ENCODE measurements around the gene SAYSD1.
A peak's percentile ranks its signal among the peaks of the same experiment; 100 is the strongest.

Gene SAYSD1

DNA sequence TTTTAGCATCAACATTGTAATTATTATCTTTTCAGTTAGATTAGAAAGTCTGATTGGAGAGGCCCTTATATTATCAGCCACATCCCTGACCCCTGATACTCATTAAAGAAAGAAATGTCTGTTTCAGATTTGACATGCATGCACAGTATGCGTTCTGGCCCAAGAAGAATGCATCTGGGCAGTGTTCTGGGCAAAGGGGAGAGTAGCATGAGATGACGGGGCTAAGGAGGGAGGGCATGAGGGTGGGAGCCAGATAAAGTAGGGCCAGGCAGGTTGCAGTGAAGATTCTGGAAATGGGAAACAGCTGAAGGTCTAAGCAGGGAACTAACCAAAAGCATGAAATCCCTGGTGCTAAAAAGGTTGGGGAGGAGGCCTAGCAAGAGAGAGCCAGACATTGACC is 7.3 kb downstream of the SAYSD1 start:
- no peak for DNase-seq

DNA sequence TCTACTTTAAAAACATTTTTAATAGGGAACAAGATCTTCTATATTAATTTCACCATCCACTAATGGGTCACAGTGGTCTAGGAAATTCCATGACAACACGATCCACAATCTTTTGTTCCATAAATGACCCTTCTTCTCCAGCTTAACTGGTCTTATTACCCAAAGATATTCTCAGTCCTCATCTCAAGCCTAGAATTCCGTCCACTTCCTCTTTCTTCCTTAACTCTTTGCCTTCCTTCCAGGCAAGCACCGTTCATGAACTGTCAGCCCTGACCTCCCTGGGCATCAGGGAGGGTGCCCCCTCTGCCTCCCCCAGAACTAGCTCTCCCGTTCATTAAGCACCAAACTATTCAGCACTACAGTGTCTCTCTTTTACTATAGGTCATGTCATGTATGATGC is 8.0 kb downstream of the SAYSD1 start:
- DNase-seq = no peak

DNA sequence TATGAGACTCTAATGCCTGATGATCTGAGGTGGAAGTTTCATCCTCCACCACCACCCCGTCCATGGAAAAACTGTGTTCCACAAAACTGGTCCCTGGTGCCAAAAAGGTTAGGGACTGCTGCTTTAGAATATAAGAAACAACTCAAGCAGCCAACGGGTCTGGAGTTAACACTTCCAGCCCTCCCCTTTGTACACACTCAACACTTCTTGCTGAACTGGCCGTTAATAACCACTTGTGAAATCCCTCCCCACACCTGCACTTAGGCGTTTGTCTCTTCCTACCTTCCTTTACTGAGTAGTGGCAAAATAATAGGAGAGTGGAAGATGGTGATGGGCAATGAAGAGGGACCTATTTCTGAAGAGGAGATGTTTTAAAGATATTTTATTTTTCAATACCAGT is 10.5 kb downstream of the SAYSD1 start:
- DNase-seq = no peak

DNA sequence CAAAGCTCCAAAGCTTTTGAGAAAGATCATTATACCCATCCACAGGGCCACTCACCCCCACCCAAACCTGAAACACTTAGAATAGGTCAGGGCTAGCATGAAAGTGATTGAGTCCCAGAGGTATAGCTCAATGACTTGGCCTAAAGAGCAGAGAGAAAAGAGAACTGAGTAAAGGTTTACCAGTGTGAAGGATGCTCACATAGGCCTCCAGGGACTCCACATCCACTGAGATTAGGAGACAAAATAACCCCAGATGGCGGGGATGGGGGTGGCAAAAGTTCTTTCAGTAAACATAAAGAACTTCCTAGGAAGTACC is 12.2 kb downstream of the SAYSD1 start:
- no peak for DNase-seq

DNA sequence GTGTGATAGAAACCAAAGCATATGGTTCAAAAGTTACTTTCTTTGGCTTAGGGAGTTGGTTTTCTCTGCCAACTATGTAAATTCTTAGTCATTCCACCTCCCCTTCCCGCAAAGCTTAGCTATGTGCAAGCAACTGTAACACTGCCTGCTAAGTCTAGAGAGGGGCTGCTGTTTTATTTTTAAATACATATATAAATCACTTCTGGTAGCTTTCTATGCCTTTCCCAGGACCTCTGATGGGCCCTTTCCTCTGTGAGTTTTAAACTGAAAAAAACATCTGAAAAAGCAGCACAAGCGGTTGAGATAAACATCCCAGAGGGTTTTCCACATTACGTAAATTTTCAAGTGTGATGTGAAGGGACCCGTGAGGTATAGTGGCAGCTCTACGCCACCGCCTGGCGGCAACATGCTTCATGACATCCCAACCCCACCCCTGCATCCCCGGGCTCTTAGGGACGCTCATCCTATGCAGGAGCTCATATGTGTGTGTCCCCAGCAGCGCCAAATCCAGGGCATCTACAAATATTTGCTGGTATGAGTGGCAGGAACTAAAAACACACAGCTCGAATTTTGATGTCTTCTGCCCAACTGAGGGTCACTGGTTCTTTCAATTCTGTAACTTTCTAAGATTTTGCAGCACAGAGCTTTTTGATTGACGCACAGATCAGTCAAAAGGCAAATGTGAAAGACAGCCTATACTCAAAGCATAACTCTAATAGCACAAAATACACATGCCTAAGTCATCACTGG is 12.7 kb downstream of the SAYSD1 start:
- DNase-seq = peak; percentile 37

DNA sequence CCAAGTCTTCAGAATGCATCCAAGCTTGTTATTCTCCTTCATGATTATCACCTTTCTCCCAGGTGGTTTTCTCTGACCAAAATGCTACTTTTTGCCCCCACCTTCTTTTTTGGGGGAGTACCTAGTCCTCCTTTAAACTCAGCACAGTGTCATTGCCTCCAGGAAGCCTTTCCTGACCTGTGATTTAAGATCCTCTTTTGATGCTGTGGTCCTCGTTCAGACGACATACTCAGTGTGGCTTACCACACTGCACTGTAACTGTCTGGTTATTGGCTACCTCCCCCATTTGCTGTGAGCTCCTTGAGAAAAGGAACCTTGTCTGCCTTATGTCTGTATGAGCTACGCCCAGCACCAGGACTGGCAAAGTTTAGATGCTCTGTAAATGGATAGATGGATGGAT is 14.6 kb downstream of the SAYSD1 start:
- no peak for DNase-seq

DNA sequence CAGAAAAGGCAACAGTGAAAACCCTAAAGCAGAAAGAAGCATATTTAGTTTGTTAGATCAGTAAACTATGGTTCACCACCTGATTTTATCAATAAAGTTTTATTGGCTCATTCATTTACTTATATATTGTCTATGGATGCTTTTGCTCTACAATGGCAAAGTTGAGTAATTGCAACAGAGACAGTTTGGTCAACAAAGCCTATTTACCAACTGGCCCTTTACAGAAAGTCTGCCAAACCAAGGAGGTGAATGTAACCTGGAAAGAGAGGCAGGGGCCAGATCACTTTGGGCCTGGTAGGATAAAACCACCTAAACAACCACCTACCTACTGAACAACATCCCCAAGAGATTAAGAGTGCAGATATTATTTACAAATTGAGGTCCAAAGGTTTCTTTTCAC is 19.4 kb downstream of the SAYSD1 start:
- no peak for DNase-seq

DNA sequence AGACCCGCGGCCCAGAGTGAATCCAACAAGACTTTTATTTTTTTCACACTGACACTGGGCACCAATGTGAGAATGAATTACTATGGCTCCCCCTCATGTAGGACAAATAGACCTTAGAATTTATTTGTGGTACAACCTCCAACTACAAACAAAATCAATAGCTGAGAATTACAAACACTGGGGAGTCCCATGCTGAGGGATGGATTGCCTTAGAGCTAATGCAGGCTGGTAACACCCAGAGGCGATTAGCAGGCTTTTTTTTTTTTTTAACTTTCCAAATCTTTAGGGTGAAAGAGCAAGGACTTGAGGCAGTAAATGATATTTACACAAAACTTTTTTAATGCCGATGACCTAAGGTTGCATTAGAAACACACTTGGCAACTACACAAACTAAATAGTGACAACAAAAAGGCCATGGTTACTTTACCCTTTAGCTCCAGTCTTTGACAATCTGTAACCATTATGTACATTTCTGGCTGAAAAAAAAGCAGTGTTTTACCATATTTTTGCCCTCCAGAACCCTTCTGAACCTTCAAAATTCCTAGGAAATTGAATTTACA is 21.8 kb downstream of the SAYSD1 start:
- no peak for DNase-seq

DNA sequence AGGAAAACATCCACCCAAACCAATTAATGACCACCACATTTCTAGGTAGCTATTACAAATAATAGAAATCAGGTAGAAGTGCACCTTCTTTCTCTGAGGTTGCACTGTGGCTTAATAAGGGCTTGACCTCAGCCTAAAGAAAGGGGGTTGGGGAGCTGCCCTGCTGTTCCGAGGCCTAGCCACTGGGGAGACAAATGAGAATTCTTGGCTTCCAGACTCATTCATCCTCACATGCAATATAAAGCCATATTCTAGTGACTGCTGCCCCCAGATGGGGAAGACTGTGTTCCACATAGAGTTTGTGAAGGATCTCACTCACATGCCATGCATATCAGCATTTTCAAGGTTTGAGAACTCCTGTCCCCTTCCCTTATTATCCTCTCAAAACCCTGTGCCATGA is 22.9 kb downstream of the SAYSD1 start:
- no peak for DNase-seq

DNA sequence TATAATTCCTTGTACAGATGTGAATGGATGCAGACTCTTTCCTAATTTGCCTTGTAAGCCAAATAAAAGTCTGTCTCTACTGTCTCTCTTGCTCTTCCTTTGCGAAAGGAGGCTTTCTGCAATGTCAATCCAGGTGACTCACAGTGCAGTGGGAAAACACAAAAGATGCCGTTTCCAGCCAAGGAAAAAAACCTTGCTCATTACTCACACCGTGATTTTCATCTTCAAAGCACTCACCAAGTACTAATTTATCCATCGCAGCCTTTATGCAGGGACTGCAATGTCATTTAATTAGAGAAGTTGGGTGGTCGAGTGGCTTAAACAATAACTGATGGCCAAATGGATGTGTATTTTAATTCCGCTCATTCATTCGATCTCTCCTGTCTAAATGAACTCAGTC is 23.8 kb downstream of the SAYSD1 start:
- no peak for DNase-seq

DNA sequence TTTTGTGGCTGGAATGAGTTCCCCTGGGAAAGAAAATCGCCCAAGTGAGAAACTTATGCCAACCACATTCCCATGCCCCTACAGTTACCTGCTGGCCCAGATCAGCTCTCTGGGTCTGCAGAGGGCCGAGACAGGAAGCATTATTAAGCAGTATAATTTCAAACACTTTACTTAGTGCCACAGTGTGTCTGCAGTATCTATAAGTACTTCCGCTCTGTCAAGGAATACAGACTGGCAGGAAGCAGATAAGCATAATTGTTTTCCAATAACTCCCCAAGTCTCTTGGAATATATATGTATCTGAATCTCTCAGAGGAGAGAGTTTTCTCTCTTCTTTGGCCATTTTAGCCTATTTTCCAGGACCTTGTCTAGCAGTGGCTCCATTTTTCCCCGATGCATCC is 24.9 kb downstream of the SAYSD1 start:
- no peak for DNase-seq

DNA sequence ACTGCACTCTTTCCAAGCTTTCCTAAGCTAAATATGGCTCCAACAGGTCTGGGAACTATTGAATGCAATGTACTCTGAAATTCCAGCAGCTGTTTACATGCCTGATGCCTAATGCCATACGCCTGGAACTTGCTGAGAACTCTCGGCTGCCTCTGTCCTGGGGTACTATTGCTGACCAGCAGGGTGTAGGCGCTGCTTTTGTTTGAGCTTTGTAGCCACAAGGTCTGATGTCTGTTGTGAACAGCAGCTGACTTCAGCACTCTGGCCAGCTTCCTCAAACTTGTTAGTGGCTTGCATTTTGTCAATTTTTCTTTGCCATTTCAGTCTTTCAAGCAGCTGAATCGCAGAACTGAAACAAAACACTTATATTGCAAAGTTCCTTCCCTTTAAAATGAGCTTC is 26.7 kb downstream of the SAYSD1 start:
- peak; percentile 25 for DNase-seq

DNA sequence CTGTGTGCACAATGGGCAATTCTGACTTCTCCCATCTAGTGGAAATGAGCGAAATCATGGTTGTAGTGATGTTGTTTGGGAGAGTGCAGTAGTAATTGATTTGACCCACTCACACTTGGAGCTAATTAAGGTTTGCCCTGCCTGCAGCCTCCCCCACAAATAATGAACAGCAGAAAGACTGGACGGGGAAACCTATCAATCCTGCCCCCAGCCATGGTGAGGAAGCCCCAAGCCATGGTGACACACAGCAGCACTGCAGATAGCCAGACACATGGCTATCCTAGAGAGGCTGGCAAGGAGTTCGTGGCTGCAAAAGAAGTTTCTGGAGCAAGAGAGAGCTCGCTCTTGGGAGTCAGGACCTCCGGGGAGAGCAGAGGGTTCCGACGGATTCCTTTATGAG is 27.8 kb downstream of the SAYSD1 start:
- DNase-seq = no peak

DNA sequence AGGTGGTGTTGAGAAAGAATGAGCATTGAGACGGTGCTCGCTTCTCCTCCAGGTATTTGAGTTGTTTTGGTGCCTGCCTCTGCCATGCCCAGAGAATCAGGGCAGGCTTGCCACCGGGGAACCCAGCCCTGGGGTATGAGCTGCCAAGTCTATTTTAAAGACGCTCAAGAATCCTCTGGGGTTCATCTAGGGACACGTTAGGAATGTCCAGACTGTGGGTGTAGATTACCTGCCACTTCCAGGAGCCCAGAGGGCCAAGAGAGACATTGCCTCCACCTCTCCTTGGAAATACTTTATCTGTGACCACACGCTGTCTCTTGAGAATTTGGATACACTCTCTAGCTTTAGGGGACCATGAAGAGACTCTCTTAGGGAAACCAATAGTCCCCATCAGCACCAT is 28.3 kb downstream of the SAYSD1 start:
- DNase-seq = no peak

DNA sequence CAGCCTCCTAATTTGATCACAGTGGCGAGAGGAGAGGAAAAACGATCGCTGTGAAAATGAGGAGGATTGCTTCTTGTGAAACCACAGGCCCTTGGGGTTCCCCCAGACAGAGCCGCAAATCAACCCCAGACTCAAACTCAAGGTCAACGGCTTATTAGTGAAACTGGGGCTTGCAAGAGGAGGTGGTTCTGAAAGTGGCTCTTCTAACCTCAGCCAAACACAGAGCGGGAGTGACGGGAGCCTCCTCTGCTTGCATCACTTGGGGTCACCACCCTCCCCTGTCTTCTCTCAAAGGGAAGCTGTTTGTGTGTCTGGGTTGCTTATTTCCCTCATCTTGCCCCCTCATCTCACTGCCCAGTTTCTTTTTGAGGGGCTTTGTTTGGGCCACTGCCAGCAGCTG is 28.7 kb downstream of the SAYSD1 start:
- no peak for DNase-seq

DNA sequence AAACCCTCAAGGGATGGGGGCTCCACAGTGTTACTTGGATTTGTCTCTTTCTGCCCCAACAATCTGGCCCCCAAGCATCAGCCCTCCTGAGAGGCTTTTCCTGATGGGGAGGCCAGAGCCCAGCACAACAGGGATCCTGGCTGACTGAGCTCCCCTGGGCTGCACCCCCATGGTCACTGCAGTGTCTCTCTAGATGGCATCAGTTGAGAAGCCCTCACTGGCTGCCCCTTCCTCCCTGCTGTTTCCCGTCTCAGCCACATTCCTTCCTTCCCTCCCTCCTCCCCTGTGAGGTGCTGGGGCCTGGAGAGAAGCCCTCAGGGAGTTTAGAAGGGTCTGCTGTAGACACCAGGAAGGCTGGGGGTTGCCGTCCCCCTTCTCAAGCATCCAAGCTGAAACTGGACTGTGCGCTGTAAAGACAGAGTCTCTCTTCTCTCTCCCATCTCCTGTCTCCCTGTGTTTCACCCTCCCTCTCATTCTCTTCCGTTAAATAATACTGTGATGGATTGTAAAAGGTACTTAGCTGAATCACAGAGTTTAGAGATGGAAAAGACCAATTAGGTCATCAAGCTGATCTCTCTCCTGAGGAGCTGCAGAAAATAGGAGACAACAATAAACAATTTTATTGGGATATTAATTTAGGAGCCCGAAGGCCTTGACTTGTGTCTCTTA is 29.7 kb downstream of the SAYSD1 start:
- no peak for DNase-seq

DNA sequence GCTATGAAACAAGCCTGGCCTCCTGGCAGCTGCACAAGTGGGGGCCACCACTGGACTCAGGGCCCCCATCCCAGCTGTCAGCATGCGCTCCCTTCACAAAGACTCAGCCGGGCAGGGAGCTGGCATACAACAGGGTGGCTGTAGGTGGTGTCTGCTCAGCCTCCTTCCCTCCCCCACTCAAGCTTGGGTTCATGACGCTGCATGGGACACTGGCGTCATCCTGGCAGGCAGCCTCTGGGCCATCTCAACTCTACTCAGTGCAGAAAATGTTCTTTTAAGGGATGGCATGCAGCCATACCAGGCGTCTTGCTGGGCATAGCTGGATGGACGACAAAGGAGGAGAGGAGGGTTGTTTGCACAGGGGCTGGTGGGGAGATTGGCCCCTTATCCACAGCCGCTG is 30.5 kb downstream of the SAYSD1 start:
- DNase-seq = no peak

DNA sequence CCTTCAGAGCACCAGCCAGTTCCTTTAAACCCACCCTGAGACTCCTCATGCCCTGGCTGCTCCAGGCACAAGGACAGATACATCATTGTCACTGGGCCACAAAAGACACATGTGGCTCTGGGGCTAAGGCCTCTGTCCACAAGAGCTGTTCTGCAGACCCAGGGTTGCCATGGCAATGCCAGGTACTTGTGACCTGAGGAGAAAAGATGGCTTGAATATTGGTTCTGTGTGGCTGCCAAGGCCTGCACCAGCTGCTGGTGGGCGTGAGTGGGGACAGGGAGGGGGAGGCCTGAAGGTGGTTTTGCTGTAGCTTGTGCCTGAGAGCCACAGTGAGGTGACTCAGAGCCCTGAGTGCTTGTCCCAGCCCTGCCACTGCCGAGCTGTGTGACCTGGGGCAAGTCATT is 31.8 kb downstream of the SAYSD1 start:
- no peak for DNase-seq

DNA sequence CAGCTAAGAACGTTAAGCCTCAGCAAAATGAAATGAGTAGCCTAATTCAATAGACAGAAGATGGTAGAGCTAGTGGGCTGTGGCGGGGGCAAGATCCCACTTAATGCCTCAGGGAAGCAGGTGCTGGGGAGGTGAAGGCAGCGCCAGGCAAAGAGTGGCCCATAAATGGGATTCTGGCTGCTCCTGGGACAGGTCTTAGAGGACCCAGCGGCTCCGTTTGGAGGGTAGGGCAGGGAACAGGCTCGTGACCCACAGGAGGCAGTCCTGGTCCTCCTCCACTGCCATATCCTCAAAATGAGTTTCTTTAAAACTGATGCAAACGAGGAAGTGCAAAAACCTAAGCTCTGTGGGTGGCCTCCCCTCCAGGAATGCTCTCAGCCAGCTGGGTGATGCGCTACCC is 32.7 kb downstream of the SAYSD1 start:
- DNase-seq = no peak

DNA sequence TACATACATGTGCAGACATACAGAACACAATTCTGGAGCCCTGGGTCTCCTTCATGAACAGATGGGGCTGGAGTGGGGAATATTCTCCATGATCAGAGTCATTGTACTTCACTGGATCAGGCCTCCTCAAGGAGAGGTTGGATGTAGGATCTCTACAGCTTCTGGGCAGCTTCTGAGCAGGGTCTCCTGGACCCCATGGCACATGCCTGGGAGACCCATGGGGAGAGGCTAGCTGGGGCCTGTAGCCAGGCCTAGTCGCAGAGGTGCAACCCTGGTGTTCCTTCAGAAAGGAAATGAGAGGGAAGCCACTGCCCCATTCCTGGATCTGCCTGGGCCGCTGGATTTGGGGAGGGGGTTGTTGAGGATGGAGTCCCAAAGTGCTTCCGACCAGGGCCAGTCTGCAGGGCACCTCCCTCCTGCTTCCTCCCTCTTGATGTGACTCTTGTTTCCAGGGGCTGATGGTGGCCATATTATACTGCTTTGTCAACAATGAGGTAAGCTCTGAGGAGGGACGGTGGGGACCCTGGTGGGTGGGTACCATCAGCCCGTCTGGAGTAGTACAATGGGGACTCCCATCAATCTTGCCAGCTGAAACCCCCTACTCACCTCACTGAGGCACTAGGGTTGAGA is 34.6 kb downstream of the SAYSD1 start:
- no peak for DNase-seq

DNA sequence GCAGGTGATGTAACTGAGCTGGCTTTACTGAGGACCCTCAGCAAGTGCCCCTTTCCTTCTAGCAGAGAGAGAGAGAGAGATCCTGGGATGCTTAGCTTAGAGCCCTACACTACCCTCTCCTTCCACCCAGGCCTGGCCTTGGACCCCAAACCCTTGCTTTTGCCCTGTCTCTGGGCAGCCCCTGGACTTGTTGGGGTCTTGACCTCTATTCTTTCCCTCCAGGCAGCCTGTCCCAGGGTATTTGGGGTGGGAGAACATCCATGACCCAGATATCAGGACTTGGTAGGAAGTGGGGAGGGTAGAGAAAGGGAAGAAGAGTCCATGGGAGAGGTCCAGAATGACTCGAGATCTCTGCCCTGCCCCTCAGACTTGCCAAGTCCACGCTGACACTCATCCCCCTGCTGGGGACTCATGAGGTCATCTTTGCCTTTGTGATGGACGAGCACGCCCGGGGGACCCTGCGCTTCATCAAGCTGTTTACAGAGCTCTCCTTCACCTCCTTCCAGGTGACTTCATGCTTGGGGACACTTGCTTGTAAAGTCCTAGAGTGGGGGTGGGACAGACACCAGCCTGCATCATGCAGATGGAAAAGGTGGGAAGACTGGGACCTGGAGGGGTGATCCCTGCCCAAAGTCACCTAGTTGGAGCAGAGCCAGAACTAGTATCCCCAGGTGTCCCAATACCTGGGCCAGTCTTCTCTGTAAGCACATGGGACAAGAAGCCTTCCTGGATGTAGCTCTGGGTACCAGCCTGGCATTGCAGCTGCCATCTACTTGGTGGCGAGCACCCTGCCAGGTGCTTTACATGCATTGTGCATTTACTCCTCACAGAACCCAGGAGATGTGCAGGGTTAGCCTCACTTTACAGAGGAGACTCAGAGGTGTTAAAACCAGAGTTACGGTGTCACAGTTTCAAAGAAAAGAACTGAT is 35.5 kb downstream of the SAYSD1 start:
- DNase-seq = no peak

DNA sequence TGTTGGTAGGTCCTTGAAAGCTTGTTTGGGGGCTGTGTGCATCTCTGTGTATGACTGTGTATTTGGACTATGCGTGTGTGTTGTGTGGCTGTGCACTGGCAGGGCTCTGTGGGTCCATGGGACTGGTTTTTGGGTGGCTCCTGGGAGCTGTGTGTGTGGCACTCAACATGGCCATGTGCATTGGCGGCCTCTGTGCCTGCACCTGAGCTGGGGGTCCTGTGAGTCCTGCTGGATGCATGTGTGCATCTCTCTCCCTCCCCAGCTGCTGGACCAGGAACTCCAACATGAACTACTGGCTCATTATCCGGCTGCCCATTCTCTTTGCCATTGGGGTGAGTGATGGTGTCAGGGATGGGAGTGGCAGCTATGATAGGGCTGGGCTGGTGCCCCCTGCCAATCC is 36.3 kb downstream of the SAYSD1 start:
- DNase-seq = no peak

Data from inflammatory macrophage treated with lipopolysaccharide for 4 hours (primary cell).